Measurements from ENCODE around the gene SYNE1. TPM values are rescaled to one million over a fixed set of nuclear protein-coding genes. Genes with fewer than 3 reads are reported as not detected.

SYNE1 gene
- total RNA-seq, 2 experiments from 2014 or later, result 29.5 to 35.1 TPM

DNA sequence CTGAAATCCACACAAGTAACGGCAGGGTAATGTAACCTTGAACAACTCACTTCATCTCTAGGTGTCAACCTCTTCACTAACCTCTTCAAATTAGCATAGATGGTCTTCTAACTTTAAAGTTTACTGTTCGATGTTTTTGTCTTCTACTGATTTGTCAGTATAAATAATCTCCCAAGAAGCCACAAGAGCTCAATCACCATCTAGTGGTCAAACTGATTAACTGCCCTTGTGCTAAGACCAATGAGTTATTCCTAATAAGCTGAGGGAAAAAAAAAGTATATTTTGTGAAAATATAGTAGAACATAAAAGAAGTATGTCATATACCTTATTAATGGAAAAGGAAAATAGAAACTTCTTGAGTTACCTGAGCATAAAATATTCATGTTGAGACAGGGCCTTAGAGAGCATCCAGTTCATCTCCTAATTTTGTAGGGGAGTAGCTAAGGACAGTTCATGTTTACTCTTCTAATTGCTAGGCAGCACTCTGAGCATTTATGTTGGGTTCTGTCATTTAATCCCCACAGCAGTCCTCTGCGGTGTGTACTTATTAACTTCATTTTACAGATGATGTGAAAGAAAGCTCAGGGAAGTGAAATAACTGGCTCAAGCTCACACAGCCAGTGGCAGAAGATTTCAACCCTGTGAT is 512.6 kb downstream of the SYNE1 start:
- H3K27ac Mint-ChIP-seq, result no peak overlapping the region
- ChIA-PET POLR2A (no interaction called here), CTCF (interaction anchor here (0.7 to 7.1 kb wide), 26 partner anchors 9 to 683 kb away, joined by 3 to 49 read pairs (median 4); no protein-coding TSS in a partner anchor)
- DNase-seq (no peak), ATAC-seq (peak; percentile 45)
- H3K27me3 Mint-ChIP-seq, result no peaks in the 10 kb centered on the region
- intact Hi-C loops (cut with micrococcal nuclease), result loop anchor here (5.0 to 10.0 kb wide), 2 partner anchors 362 to 430 kb away; no protein-coding TSS in a partner anchor
- TF ChIP-seq, protein P1, sequence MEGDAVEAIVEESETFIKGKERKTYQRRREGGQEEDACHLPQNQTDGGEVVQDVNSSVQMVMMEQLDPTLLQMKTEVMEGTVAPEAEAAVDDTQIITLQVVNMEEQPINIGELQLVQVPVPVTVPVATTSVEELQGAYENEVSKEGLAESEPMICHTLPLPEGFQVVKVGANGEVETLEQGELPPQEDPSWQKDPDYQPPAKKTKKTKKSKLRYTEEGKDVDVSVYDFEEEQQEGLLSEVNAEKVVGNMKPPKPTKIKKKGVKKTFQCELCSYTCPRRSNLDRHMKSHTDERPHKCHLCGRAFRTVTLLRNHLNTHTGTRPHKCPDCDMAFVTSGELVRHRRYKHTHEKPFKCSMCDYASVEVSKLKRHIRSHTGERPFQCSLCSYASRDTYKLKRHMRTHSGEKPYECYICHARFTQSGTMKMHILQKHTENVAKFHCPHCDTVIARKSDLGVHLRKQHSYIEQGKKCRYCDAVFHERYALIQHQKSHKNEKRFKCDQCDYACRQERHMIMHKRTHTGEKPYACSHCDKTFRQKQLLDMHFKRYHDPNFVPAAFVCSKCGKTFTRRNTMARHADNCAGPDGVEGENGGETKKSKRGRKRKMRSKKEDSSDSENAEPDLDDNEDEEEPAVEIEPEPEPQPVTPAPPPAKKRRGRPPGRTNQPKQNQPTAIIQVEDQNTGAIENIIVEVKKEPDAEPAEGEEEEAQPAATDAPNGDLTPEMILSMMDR (IDR thresholded peaks at IDR 0.05), result peak; percentile 72
- no peaks in the 10 kb centered on the region for H3K4me1 Mint-ChIP-seq (ENCODE audit: low read depth)
- peaks cover 26% of the 10 kb centered on the region for H3K36me3 Mint-ChIP-seq (ENCODE audit: low read depth)
- H3K9me3 Mint-ChIP-seq, result no peaks in the 10 kb centered on the region
- H3K4me3 Mint-ChIP-seq, result no peak overlapping the region

DNA sequence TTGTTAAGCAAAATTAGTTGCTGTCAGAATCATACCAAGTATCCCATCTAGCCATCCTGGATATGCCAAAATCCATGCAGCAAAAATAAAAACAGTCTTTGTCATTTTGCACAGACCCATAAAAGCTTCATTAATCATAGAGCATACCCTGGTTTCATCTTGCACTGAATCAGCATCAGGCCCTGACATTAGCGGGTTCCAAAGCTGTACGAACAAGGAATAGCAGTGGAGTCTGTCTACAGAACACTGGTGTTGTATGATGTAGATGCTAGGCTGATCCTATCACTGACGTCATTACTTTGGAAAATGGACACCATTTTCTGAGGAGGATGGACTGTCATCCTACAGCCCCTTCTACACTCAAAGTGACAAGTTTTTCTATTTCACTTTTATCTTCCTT is 514.1 kb downstream of the SYNE1 start:
- no peak for ATAC-seq
- Mint-ChIP-seq H3K4me1 (ENCODE audit: low read depth) (peaks cover 2% of the 10 kb centered on the region), H3K4me3 (no peak overlapping the region), H3K27me3 (no peaks in the 10 kb centered on the region), H3K36me3 (ENCODE audit: low read depth) (peaks cover 25% of the 10 kb centered on the region), H3K9me3 (peaks cover 2% of the 10 kb centered on the region), H3K27ac (no peak overlapping the region)
- ChIA-PET CTCF (interaction anchor here (3.8 to 7.1 kb wide), 2 partner anchors 357 to 433 kb away, joined by 17 to 49 read pairs; no protein-coding TSS in a partner anchor), POLR2A (interaction anchor here (0.7 kb wide), 1 partner anchor 1157 kb away, joined by 3 read pairs; no protein-coding TSS in a partner anchor)
- intact Hi-C loops (cut with micrococcal nuclease), result loop anchor here (5.0 to 10.0 kb wide), 2 partner anchors 361 to 428 kb away; no protein-coding TSS in a partner anchor
- DNase-seq, result no peak
- TF ChIP-seq, protein P1 (IDR thresholded peaks at IDR 0.05), result no peak

DNA sequence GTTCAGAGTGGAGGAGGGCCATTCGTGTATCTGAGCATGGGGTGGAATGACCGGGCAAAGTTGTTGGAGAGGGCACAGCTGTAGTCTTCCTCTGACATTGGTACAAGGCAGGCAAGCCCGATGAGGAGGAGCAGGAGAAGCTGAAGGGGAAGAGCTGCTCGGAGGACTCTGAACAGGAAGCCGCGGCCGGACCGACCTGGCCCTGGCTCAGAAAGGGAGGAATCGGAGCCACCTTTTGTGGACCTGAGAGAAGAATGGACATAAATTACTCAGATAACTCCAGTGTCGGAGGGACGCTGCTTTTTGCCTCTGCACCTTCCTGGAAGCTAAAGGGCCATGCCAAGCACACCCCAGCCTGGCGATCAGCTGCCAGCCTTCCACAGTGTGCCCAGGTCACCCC is 514.7 kb downstream of the SYNE1 start:
- DNase-seq, result no peak
- Mint-ChIP-seq H3K9me3 (peaks cover 2% of the 10 kb centered on the region), H3K27ac (no peak overlapping the region), H3K36me3 (ENCODE audit: low read depth) (peaks cover 27% of the 10 kb centered on the region), H3K27me3 (no peaks in the 10 kb centered on the region), H3K4me1 (ENCODE audit: low read depth) (peaks cover 9% of the 10 kb centered on the region), H3K4me3 (no peak overlapping the region)
- POLR2A ChIA-PET, result no interaction called here
- TF ChIP-seq, protein P1 (IDR thresholded peaks at IDR 0.05), result no peak
- CTCF ChIA-PET, result interaction anchor here (3.8 to 7.1 kb wide), 2 partner anchors 356 to 432 kb away, joined by 17 to 49 read pairs; no protein-coding TSS in a partner anchor
- intact Hi-C loops (cut with micrococcal nuclease), result loop anchor here (5.0 to 10.0 kb wide), 2 partner anchors 360 to 428 kb away; no protein-coding TSS in a partner anchor
- no peak for ATAC-seq

DNA sequence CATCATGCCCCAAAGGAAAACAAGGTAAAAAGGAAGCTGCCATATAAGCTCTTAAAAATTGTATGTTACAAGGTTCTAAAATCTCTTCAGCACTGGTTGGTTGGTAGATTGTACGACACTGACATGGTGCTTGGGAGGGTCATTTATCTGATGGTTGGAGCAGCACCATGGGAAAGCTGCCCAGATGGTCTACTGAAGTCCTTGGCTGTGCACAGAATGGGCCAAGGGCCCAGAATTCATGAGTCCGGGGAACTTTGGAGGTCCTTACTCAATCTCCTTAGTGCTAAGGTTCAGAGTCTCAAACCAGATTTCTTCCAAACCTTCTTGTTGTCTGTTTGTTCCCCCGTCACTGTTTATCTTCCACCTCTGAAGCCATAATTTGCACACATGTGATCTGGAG is 515.3 kb downstream of the SYNE1 start:
- Mint-ChIP-seq H3K4me3 (no peak overlapping the region), H3K9me3 (peaks cover 2% of the 10 kb centered on the region), H3K27me3 (no peaks in the 10 kb centered on the region), H3K27ac (no peak overlapping the region), H3K36me3 (ENCODE audit: low read depth) (peaks cover 27% of the 10 kb centered on the region), H3K4me1 (ENCODE audit: low read depth) (peaks cover 9% of the 10 kb centered on the region)
- CTCF ChIA-PET, result interaction anchor here (7.1 kb wide), 1 partner anchor 356 kb away, joined by 49 read pairs; no protein-coding TSS in a partner anchor
- TF ChIP-seq, protein P1 (IDR thresholded peaks at IDR 0.05), result no peak
- ATAC-seq, result no peak
- POLR2A ChIA-PET, result no interaction called here
- DNase-seq, result no peak
- intact Hi-C loops (cut with micrococcal nuclease), result loop anchor here (5.0 to 10.0 kb wide), 2 partner anchors 360 to 427 kb away; no protein-coding TSS in a partner anchor

DNA sequence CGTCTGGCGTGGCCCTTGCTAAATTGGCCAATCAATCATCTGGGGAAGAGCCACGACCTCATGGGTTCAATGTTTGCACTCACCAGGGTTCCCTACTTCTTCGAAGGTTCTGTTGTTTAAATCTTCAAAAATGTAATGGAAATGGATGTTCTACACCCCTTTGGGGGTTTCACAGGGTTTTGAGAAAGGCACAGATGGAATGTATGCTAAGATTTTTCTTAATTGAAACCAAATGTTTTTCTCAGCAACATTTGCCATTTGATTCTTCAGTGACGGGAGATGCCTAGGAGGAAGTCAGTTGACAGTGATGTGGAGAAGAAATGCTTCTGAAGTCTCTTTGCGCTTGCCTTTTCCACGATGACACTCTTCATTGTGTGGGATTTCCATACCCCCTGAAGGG is 517.3 kb downstream of the SYNE1 start:
- Mint-ChIP-seq H3K27ac (no peak overlapping the region), H3K4me3 (no peak overlapping the region), H3K9me3 (peaks cover 2% of the 10 kb centered on the region), H3K4me1 (ENCODE audit: low read depth) (peaks cover 9% of the 10 kb centered on the region), H3K36me3 (ENCODE audit: low read depth) (peaks cover 27% of the 10 kb centered on the region), H3K27me3 (no peaks in the 10 kb centered on the region)
- ATAC-seq (no peak), DNase-seq (no peak)
- ChIA-PET POLR2A (no interaction called here), CTCF (interaction anchor here (0.9 to 7.1 kb wide), 3 partner anchors 8 to 429 kb away, joined by 3 to 49 read pairs (median 5); no protein-coding TSS in a partner anchor)
- intact Hi-C loops (cut with micrococcal nuclease), result loop anchor here (5.0 to 10.0 kb wide), 2 partner anchors 358 to 425 kb away; no protein-coding TSS in a partner anchor
- TF ChIP-seq, protein P1 (IDR thresholded peaks at IDR 0.05), result no peak

Data from activated CD8-positive, alpha-beta T cell treated with anti-CD3 and anti-CD28 coated beads for 36 hours (primary cell).